Chondrocyte (in vitro differentiated cells): ENCODE results near the gene IRX4. TPM values are rescaled to one million over a fixed set of nuclear protein-coding genes. Genes with fewer than 3 reads are reported as not detected.
A peak's percentile ranks its signal among the peaks of the same experiment; 100 is the strongest.

ENCODE experiments used
- DNase-seq: peaks from one replicate; pipeline ENCODE4 v3.0.0; 2021; ENCODE audit warnings: mixed read lengths, low spot score
- H3K27ac Mint-ChIP-seq: one replicate; pipeline ENCODE4 v1.8.0; 2021; ENCODE audit warnings: mild to moderate bottlenecking, moderate library complexity, mixed read lengths; ENCODE audit not compliant: unreplicated experiment
- H3K27me3 Mint-ChIP-seq: 2 replicates; pipeline ENCODE4 v1.8.0; 2021; ENCODE audit warnings: low read depth, mixed read lengths
- H3K36me3 Mint-ChIP-seq: 2 replicates; pipeline ENCODE4 v1.8.0; 2021; ENCODE audit warnings: low read depth, mixed read lengths
- H3K4me1 Mint-ChIP-seq: 2 replicates; pipeline ENCODE4 v1.8.0; 2021; ENCODE audit warnings: low read depth, mild to moderate bottlenecking, mixed read lengths
- H3K4me3 Mint-ChIP-seq: one replicate; pipeline ENCODE4 v1.8.0; 2021; ENCODE audit warnings: mild to moderate bottlenecking, moderate library complexity, mixed read lengths; ENCODE audit not compliant: unreplicated experiment
- H3K9me3 Mint-ChIP-seq: 2 replicates; pipeline ENCODE4 v1.8.0; 2021; ENCODE audit warnings: low read depth, mixed read lengths
- total RNA-seq: library from RNA; stranded (reverse); gene quantifications from 3 replicates; pipeline ENCODE4 v1.2.1, GENCODE V29; 2021
- TF ChIP-seq, protein P1 (sequence below): fragments of 200-600 bp; sonication (generic); IDR thresholded peaks from 2 replicates; pipeline ENCODE4 v1.5.0; 2021; ENCODE audit warnings: antibody characterized with exemption, mild to moderate bottlenecking, moderate library complexity

Gene IRX4
- total RNA-seq, 1 donor from 2014 or later = not detected

DNA sequence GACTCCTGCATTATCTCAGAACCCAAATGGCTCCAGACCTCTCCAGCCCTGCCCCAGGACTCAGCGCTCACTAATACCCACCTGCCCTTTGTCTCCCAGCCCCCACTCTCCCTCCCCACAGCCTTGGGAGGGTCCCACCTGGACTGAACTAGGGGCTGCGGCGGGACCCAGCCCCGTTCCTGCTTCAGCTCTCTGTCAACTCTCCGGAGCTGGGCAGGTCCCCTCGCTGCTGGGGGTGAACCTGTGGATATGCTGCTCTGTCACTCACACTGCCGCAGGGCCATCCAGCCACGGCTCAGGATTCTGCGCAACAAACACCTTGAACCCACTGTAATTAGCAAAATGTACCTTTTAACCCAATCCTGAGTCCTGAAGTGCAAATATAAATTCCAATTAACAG, 44.7 kb downstream of the IRX4 start:
- DNase-seq = peak; percentile 70
- Mint-ChIP-seq H3K27ac (no peak overlapping the region), H3K4me3 (no peak overlapping the region), H3K9me3 (no peaks in the 10 kb centered on the region), H3K27me3 (peaks cover 50% of the 10 kb centered on the region), H3K4me1 (no peaks in the 10 kb centered on the region), H3K36me3 (no peaks in the 10 kb centered on the region)
- TF ChIP-seq, protein P1, sequence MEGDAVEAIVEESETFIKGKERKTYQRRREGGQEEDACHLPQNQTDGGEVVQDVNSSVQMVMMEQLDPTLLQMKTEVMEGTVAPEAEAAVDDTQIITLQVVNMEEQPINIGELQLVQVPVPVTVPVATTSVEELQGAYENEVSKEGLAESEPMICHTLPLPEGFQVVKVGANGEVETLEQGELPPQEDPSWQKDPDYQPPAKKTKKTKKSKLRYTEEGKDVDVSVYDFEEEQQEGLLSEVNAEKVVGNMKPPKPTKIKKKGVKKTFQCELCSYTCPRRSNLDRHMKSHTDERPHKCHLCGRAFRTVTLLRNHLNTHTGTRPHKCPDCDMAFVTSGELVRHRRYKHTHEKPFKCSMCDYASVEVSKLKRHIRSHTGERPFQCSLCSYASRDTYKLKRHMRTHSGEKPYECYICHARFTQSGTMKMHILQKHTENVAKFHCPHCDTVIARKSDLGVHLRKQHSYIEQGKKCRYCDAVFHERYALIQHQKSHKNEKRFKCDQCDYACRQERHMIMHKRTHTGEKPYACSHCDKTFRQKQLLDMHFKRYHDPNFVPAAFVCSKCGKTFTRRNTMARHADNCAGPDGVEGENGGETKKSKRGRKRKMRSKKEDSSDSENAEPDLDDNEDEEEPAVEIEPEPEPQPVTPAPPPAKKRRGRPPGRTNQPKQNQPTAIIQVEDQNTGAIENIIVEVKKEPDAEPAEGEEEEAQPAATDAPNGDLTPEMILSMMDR = no peak

DNA sequence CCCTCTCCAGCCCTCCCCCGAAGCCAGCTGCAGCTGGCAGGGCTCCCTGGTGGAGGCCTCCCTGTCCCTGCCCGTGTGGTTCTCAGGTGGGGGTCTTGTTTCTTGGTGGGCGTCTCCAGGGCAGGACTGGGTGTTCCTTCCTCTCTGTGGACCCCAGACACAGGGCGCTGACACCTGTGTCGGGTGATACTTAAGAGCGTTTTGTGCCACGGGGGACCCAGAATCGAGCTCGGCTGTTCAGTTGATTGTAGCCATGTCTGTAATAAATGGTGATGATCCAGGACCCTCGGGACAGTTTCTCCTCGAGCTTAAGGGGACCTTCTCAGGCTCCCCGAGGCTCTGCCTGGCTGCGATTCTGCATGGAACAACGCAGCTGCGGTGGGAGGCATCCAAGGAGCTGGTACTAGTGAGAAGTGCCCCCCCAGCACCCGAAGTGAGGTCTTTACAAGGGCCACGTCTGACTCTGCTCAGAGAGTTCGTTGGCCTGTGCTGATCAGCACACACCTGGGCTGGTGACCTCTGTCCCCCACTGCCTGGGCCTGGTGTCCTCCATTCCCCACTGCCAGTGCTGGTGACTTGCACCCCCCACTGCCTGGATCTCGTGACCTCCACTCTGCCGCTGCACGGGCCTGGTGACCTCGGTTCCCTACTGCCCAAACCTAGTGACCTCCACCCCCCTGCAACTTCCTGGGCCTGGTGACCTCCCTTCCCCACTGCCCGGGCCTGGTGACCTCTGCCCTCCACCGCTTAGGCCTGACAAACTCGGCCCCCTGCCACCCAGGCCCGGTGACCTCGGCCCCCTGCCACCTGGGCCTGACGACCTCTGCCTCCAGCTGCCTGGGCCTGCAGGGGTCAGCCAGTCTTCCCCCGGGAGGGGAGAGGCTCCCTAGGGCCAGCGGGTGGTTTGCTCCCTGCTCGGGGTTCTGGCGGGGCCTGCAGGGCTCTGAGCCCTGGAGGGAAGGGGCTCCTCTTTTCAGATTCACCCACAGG, 45.5 kb downstream of the IRX4 start:
- Mint-ChIP-seq H3K9me3 (no peaks in the 10 kb centered on the region), H3K4me3 (no peak overlapping the region), H3K27me3 (peaks cover 47% of the 10 kb centered on the region), H3K4me1 (no peaks in the 10 kb centered on the region), H3K27ac (no peak overlapping the region), H3K36me3 (no peaks in the 10 kb centered on the region)
- peak; percentile 89 for DNase-seq
- TF ChIP-seq, protein P1 = no peak

DNA sequence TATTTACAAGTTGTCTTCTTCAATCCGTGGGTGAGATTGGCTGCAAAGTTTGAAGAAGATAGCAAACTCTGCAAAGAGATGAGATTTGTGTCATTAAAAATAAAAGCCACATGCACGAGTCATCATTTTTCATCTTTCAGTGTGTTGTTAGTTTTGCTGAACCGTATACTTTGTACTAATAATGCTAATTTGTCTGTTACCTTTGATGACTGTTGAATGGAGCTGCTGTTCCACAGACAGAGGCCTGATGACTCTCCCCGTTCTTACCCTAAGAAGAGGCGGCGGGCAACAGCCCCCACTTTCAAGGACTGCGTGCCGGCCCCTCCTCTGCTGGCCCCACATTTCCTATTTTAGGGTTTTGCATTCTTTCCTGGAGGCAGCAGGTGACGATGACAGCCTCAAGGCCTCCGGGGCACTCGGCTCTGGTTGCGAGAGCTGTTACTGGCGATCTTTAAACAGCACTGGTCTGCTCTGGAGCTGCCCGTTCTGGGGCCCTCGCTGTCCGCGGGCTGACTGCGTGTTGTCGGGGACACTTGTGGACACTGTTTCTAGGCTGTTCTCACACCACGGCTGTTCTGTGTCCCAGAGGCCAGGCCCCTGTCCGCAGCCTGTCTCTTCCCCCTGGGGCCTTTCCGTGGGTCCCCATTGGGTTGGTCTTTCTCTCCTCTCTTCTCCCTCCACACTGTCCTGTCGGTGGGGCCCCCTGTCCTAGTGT, 46.4 kb downstream of the IRX4 start:
- H3K4me1 Mint-ChIP-seq = no peaks in the 10 kb centered on the region
- H3K9me3 Mint-ChIP-seq = no peaks in the 10 kb centered on the region
- H3K36me3 Mint-ChIP-seq = no peaks in the 10 kb centered on the region
- no peak overlapping the region for H3K27ac Mint-ChIP-seq
- TF ChIP-seq, protein P1 = no peak
- DNase-seq = peak; percentile 71
- H3K27me3 Mint-ChIP-seq = peaks cover 44% of the 10 kb centered on the region
- no peak overlapping the region for H3K4me3 Mint-ChIP-seq

GRCh38 chr5:1835431-1835830, 47.3 kb downstream of the IRX4 start:
- peak; percentile 25 for DNase-seq
- Mint-ChIP-seq H3K4me3 (no peak overlapping the region), H3K9me3 (no peaks in the 10 kb centered on the region), H3K27me3 (peaks cover 38% of the 10 kb centered on the region), H3K27ac (no peak overlapping the region), H3K4me1 (no peaks in the 10 kb centered on the region), H3K36me3 (peaks cover 2% of the 10 kb centered on the region)
- TF ChIP-seq, protein P1 = no peak

DNA sequence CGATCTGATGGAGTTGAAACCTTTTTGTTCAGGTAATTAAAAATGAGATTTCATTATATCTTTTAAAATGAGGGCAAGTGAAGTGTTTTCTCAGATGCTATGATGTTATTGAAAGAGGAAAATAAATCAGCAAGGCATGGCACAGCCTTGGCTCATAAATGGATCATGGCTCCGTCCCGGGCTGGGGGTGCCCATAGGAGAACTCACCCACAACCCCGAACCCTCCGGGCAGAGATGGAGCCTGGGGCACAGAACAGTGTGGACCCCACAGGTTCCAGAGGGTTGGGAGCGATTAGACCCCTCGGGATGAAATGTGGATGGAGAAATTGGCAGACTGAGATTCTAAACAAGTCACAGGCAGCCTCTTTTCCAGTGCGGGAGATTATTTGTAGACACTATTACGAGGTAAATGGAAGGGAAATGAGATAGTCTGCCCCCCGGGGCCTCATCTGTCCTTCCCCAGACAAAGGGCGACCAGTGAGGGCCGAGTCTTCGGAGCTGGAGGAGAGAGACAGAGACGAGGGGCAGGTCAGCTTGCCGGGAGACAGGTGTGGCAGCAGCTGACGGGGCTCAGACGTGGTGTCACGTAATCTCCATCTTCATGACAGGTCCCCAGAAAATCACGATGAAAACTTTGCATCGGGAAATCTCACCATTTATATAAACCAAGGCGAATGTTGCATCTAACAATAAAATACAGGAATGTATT, 47.9 kb downstream of the IRX4 start:
- no peaks in the 10 kb centered on the region for H3K4me1 Mint-ChIP-seq
- H3K9me3 Mint-ChIP-seq = no peaks in the 10 kb centered on the region
- TF ChIP-seq, protein P1 = no peak
- no peak overlapping the region for H3K4me3 Mint-ChIP-seq
- DNase-seq = peak; percentile 54
- peaks cover 36% of the 10 kb centered on the region for H3K27me3 Mint-ChIP-seq
- H3K36me3 Mint-ChIP-seq = peaks cover 2% of the 10 kb centered on the region
- H3K27ac Mint-ChIP-seq = no peak overlapping the region
